ENCODE results near the gene CNN1.

CNN1 gene

GRCh38 chr19:11596156-11596555 lies 57.5 kb downstream of the CNN1 start:
- Histone ChIP-seq H2AFZ (ENCODE audit: low read length) (no peak overlapping the region), H3K4me3 (ENCODE audit: low read length) (no peak overlapping the region), H3K9ac (ENCODE audit: low read length) (no peak overlapping the region), H3F3A (ENCODE audit: insufficient read depth, low read length) (no peaks in the 10 kb centered on the region), H3K36me3 (replicated peaks; ENCODE audit: insufficient read depth, low read length) (no peaks in the 10 kb centered on the region), H4K20me1 (ENCODE audit: insufficient read depth, low read length) (no peaks in the 10 kb centered on the region), H3K4me1 (ENCODE audit: low read length) (no peaks in the 10 kb centered on the region), H3K27me3 (replicated peaks; ENCODE audit: insufficient read depth, low read length) (no peaks in the 10 kb centered on the region), H3K9me3 (replicated peaks; ENCODE audit: insufficient read depth, low read length) (no peaks in the 10 kb centered on the region), H3K27ac (ENCODE audit: low read length) (no peak overlapping the region), H3K4me2 (ENCODE audit: low read depth, low read length) (no peak overlapping the region), H3K79me2 (ENCODE audit: low read length) (peaks cover 22% of the 10 kb centered on the region), H3K9me2 (replicated peaks; ENCODE audit: insufficient read depth, low read length) (no peaks in the 10 kb centered on the region)
- no peak for DNase-seq
- TF ChIP-seq EZH2phosphoT487 (IDR thresholded peaks at IDR 0.05; ENCODE audit: low read length) (no peak), CTCF (IDR thresholded peaks at IDR 0.05; ENCODE audit: low read length) (no peak), EZH2 (optimal IDR thresholded peaks at IDR 0.05; ENCODE audit: low read depth, low read length) (no peak)

GRCh38 chr19:11597202-11598102 lies 58.8 kb downstream of the CNN1 start, which contains the start of gene ZNF627:
TSS of gene ZNF627 (plus strand) at chr19:11597483. CDS start at chr19:11597628, 145 bp downstream.
- peak within 1 kb of the TSS; percentile 91 for H3K4me3 ChIP-seq (ENCODE audit: low read length)
- peak within 1 kb of the TSS; percentile 85 for H2AFZ ChIP-seq (ENCODE audit: low read length)
- H3K4me2 ChIP-seq (ENCODE audit: low read depth, low read length), result peak within 1 kb of the TSS; percentile 80
- H3K79me2 ChIP-seq (ENCODE audit: low read length), result peaks cover 22% of the 10 kb centered on the region
- TF ChIP-seq EZH2 (optimal IDR thresholded peaks at IDR 0.05; ENCODE audit: low read depth, low read length) (no peak), CTCF (IDR thresholded peaks at IDR 0.05; ENCODE audit: low read length) (peak; percentile 20), EZH2phosphoT487 (IDR thresholded peaks at IDR 0.05; ENCODE audit: low read length) (no peak)
- peak within 1 kb of the TSS; percentile 93 for H3K9ac ChIP-seq (ENCODE audit: low read length)
- peak within 1 kb of the TSS; percentile 69 for H3K27ac ChIP-seq (ENCODE audit: low read length)
- no peaks in the 10 kb centered on the region for H4K20me1 ChIP-seq (ENCODE audit: insufficient read depth, low read length)
- no peaks in the 10 kb centered on the region for H3F3A ChIP-seq (ENCODE audit: insufficient read depth, low read length)
- H3K9me3 ChIP-seq (replicated peaks; ENCODE audit: insufficient read depth, low read length), result no peaks in the 10 kb centered on the region
- no peaks in the 10 kb centered on the region for H3K9me2 ChIP-seq (replicated peaks; ENCODE audit: insufficient read depth, low read length)
- DNase-seq, result peak; percentile 99
- no peaks in the 10 kb centered on the region for H3K27me3 ChIP-seq (replicated peaks; ENCODE audit: insufficient read depth, low read length)
- H3K36me3 ChIP-seq (replicated peaks; ENCODE audit: insufficient read depth, low read length), result no peaks in the 10 kb centered on the region
- H3K4me1 ChIP-seq (ENCODE audit: low read length), result no peaks in the 10 kb centered on the region

GRCh38 chr19:11598103-11598483 lies 59.4 kb downstream of the CNN1 start:
- Histone ChIP-seq H3K79me2 (ENCODE audit: low read length) (peaks cover 22% of the 10 kb centered on the region), H2AFZ (ENCODE audit: low read length) (peak overlapping the region; percentile 85; the same call in 1 of the 2 replicates)

More at GRCh38 chr19:11598103-11598483, 59.4 kb downstream of the CNN1 start:
- Histone ChIP-seq H3K9me2 (replicated peaks; ENCODE audit: insufficient read depth, low read length) (no peaks in the 10 kb centered on the region), H3K4me3 (ENCODE audit: low read length) (peak overlapping the region; percentile 91), H4K20me1 (ENCODE audit: insufficient read depth, low read length) (no peaks in the 10 kb centered on the region), H3K4me2 (ENCODE audit: low read depth, low read length) (peak overlapping the region; percentile 80), H3K27me3 (replicated peaks; ENCODE audit: insufficient read depth, low read length) (no peaks in the 10 kb centered on the region), H3K4me1 (ENCODE audit: low read length) (no peaks in the 10 kb centered on the region), H3K9me3 (replicated peaks; ENCODE audit: insufficient read depth, low read length) (no peaks in the 10 kb centered on the region), H3K36me3 (replicated peaks; ENCODE audit: insufficient read depth, low read length) (no peaks in the 10 kb centered on the region), H3K27ac (ENCODE audit: low read length) (no peak overlapping the region), H3F3A (ENCODE audit: insufficient read depth, low read length) (no peaks in the 10 kb centered on the region), H3K9ac (ENCODE audit: low read length) (peak overlapping the region; percentile 93)
- DNase-seq, result no peak
- TF ChIP-seq CTCF (IDR thresholded peaks at IDR 0.05; ENCODE audit: low read length), result no peak
- TF ChIP-seq EZH2 (optimal IDR thresholded peaks at IDR 0.05; ENCODE audit: low read depth, low read length), result no peak
- TF ChIP-seq EZH2phosphoT487 (IDR thresholded peaks at IDR 0.05; ENCODE audit: low read length), result no peak
